Measurements from ENCODE around the gene GTF2H3. TPM values are rescaled to one million over a fixed set of nuclear protein-coding genes. Genes with fewer than 3 reads are reported as not detected.

GTF2H3 gene
- total and polyA plus RNA-seq, 2 experiments from 2014 or later: 10.5 to 27.7 TPM

DNA sequence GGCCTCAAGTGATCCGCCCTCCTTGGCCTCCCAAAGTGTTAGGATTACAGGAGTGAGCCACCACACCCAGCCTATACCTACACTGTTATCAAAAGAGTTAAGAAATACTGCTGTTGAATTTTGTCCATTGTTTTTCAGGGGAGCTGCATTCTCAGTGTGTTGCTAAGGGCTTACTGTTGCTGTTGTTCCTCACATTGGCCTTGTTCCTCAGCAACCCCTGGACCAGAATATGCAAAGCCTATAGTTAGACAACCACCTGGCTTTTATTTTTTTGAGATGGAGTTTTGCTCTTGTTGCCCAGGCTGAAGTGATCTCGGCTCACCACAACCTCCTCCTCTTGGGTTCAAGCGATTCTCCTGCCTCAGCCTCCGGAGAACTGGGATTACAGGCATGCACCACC, 73.8 kb downstream of the GTF2H3 start (continued):
- no peak for TF ChIP-seq ZNF462 (CRISPR knock-in tag; IDR thresholded peaks at IDR 0.05)
- TF ChIP-seq JUNB (IDR thresholded peaks at IDR 0.05; ENCODE audit: unreplicated experiment): no peak
- no peak for TF ChIP-seq NANOG (IDR thresholded peaks at IDR 0.05; ENCODE audit: borderline replicate concordance)
- TF ChIP-seq, protein P1, sequence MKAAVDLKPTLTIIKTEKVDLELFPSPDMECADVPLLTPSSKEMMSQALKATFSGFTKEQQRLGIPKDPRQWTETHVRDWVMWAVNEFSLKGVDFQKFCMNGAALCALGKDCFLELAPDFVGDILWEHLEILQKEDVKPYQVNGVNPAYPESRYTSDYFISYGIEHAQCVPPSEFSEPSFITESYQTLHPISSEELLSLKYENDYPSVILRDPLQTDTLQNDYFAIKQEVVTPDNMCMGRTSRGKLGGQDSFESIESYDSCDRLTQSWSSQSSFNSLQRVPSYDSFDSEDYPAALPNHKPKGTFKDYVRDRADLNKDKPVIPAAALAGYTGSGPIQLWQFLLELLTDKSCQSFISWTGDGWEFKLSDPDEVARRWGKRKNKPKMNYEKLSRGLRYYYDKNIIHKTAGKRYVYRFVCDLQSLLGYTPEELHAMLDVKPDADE (IDR thresholded peaks at IDR 0.05): no peak
- TF ChIP-seq CREB1 (CRISPR knock-in tag; IDR thresholded peaks at IDR 0.05; ENCODE audit: low read depth): no peak
- TF ChIP-seq ZNF114 (CRISPR knock-in tag; IDR thresholded peaks at IDR 0.05): no peak
- no peak for TF ChIP-seq EZH2 (IDR thresholded peaks at IDR 0.05; ENCODE audit: low read depth, unreplicated experiment)

Small RNA genes lying within 50 kb of the gene (small RNA-seq; reads per million reads assigned to genes)
- 2.0 reads per million, percentile 81 among the genes with 10 or more reads in this experiment for gene SNORA9B (ENCODE audit: low replicate concordance)

Other genes with a start within 250 kb of the GTF2H3 start
- gene KMT5A, start 249.7 kb upstream of the GTF2H3 start, total RNA-seq (2014; rRNA removed; shearing (Covaris generic)): 29.0 and 29.3 TPM in 2 replicates
- 12.9 and 19.0 TPM in 2 replicates for gene KMT5A, start 249.7 kb upstream of the GTF2H3 start, polyA plus RNA-seq (2016; fragmentation: Nextera tagmentation; extraction: Ambion mirVana)
- 0.58 and 1.4 TPM in 2 replicates for gene RILPL2, start 197.1 kb upstream of the GTF2H3 start, total RNA-seq (2014; rRNA removed; shearing (Covaris generic))
- gene RILPL2, start 197.1 kb upstream of the GTF2H3 start, polyA plus RNA-seq (2016; fragmentation: Nextera tagmentation; extraction: Ambion mirVana): 1.8 and 2.0 TPM in 2 replicates
- 8.4 and 10.6 TPM in 2 replicates for gene SNRNP35, start 175.7 kb upstream of the GTF2H3 start, total RNA-seq (2014; rRNA removed; shearing (Covaris generic))
- gene SNRNP35, start 175.7 kb upstream of the GTF2H3 start, polyA plus RNA-seq (2016; fragmentation: Nextera tagmentation; extraction: Ambion mirVana): 36.3 and 38.4 TPM in 2 replicates
- gene RILPL1, start 100.1 kb upstream of the GTF2H3 start, total RNA-seq (2014; rRNA removed; shearing (Covaris generic)): 5.8 and 7.9 TPM in 2 replicates
- gene RILPL1, start 100.1 kb upstream of the GTF2H3 start, polyA plus RNA-seq (2016; fragmentation: Nextera tagmentation; extraction: Ambion mirVana): 3.9 and 4.4 TPM in 2 replicates
- gene TMED2, start 49.3 kb upstream of the GTF2H3 start, total RNA-seq (2014; rRNA removed; shearing (Covaris generic)): 253 and 262 TPM in 2 replicates
- 138 and 174 TPM in 2 replicates for gene TMED2, start 49.3 kb upstream of the GTF2H3 start, polyA plus RNA-seq (2016; fragmentation: Nextera tagmentation; extraction: Ambion mirVana)
- 39.8 and 59.2 TPM in 2 replicates for gene DDX55, start 31.7 kb upstream of the GTF2H3 start, total RNA-seq (2014; rRNA removed; shearing (Covaris generic))
- gene DDX55, start 31.7 kb upstream of the GTF2H3 start, polyA plus RNA-seq (2016; fragmentation: Nextera tagmentation; extraction: Ambion mirVana): 36.2 and 53.3 TPM in 2 replicates
- gene EIF2B1, start 143 bp upstream of the GTF2H3 start, total RNA-seq (2014; rRNA removed; shearing (Covaris generic)): 90.8 and 117 TPM in 2 replicates
- gene EIF2B1, start 143 bp upstream of the GTF2H3 start, polyA plus RNA-seq (2016; fragmentation: Nextera tagmentation; extraction: Ambion mirVana): 30.2 and 33.5 TPM in 2 replicates
- gene TCTN2, start 37.3 kb downstream of the GTF2H3 start, total RNA-seq (2014; rRNA removed; shearing (Covaris generic)): 6.0 and 6.8 TPM in 2 replicates
- 2.7 and 3.0 TPM in 2 replicates for gene TCTN2, start 37.3 kb downstream of the GTF2H3 start, polyA plus RNA-seq (2016; fragmentation: Nextera tagmentation; extraction: Ambion mirVana)
- 49.7 and 64.4 TPM in 2 replicates for gene ATP6V0A2, start 78.5 kb downstream of the GTF2H3 start, total RNA-seq (2014; rRNA removed; shearing (Covaris generic))
- gene ATP6V0A2, start 78.5 kb downstream of the GTF2H3 start, polyA plus RNA-seq (2016; fragmentation: Nextera tagmentation; extraction: Ambion mirVana): 19.0 and 19.2 TPM in 2 replicates
- gene DNAH10, start 128.5 kb downstream of the GTF2H3 start, total RNA-seq (2014; rRNA removed; shearing (Covaris generic)): 0.03 and 0.12 TPM in 2 replicates
- 0.03 and 0.19 TPM in 2 replicates for gene DNAH10, start 128.5 kb downstream of the GTF2H3 start, polyA plus RNA-seq (2016; fragmentation: Nextera tagmentation; extraction: Ambion mirVana)

Measured in GM23338 (cell line).